Activated CD4-positive, alpha-beta T cell treated with anti-CD3 and anti-CD28 coated beads, Interleukin-2, amount 10 ng/mL, durations not matched to agents 24 days and 14 days (primary cell): Measurements from ENCODE around the gene NTM. TPM values are rescaled to one million over a fixed set of nuclear protein-coding genes. Genes with fewer than 3 reads are reported as not detected.

Source experiments
- DNase-seq: peaks from one replicate; pipeline ENCODE4 v3.0.0; 2022
- H3K27ac Mint-ChIP-seq: one replicate; pipeline ENCODE4 v1.8.0; 2022; ENCODE audit warnings: mild to moderate bottlenecking, mixed read lengths
- H3K27me3 Mint-ChIP-seq: one replicate; pipeline ENCODE4 v1.8.0; 2022; ENCODE audit warnings: mixed read lengths
- H3K36me3 Mint-ChIP-seq: one replicate; pipeline ENCODE4 v1.8.0; 2022; ENCODE audit warnings: low read depth, mild to moderate bottlenecking, mixed read lengths
- H3K4me1 Mint-ChIP-seq: one replicate; pipeline ENCODE4 v1.8.0; 2021; ENCODE audit warnings: mixed read lengths
- H3K4me3 Mint-ChIP-seq: one replicate; pipeline ENCODE4 v1.8.0; 2022; ENCODE audit warnings: mild to moderate bottlenecking, moderate library complexity, mixed read lengths
- H3K9me3 Mint-ChIP-seq: one replicate; pipeline ENCODE4 v1.8.0; 2021; ENCODE audit warnings: mixed read lengths
- intact Hi-C: fragments of 100-400 bp; cut with micrococcal nuclease; formaldehyde crosslinking; loops from one replicate; pipeline ENCODE4 v1.15.1; 2023
- total RNA-seq: library from RNA; stranded (reverse); gene quantifications from 2 replicates; pipeline ENCODE4 v1.2.3, GENCODE V29; 2022

Gene NTM
- total RNA-seq, 1 donor from 2014 or later = not detected

DNA sequence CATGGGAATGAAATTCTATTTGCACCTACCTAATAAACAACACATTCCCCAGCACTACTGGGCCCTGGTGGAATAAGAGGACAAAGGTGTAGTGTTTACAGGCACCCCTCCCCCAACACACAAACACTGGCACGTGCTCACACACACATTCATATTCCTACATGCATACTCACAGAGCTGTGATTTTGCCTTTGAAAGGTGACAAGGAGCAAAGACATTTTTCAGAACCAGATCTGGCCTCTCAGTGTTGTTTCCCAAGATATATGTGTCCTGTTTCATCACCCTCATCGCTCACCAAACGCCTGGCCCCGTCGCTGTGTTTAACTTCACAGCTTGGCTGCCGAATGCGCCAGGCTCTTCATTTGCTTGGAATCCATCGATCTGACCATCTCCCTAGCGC lies 292.6 kb downstream of the NTM start:
- no peaks in the 10 kb centered on the region for H3K4me1 Mint-ChIP-seq
- H3K27ac Mint-ChIP-seq = no peak overlapping the region
- no peak overlapping the region for H3K4me3 Mint-ChIP-seq
- H3K36me3 Mint-ChIP-seq = no peaks in the 10 kb centered on the region
- intact Hi-C loops = no loop called here
- DNase-seq = no peak
- no peaks in the 10 kb centered on the region for H3K27me3 Mint-ChIP-seq
- H3K9me3 Mint-ChIP-seq = no peaks in the 10 kb centered on the region

- no peaks in the 10 kb centered on the region for H3K9me3 Mint-ChIP-seq
- H3K4me1 Mint-ChIP-seq = no peaks in the 10 kb centered on the region
- DNase-seq = no peak
- no peak overlapping the region for H3K27ac Mint-ChIP-seq
- no peaks in the 10 kb centered on the region for H3K36me3 Mint-ChIP-seq
- intact Hi-C loops = no loop called here
- H3K4me3 Mint-ChIP-seq = no peak overlapping the region
- no peaks in the 10 kb centered on the region for H3K27me3 Mint-ChIP-seq
Observed at GRCh38 chr11:131663405-131664200, 293.2 kb downstream of the NTM start.

DNA sequence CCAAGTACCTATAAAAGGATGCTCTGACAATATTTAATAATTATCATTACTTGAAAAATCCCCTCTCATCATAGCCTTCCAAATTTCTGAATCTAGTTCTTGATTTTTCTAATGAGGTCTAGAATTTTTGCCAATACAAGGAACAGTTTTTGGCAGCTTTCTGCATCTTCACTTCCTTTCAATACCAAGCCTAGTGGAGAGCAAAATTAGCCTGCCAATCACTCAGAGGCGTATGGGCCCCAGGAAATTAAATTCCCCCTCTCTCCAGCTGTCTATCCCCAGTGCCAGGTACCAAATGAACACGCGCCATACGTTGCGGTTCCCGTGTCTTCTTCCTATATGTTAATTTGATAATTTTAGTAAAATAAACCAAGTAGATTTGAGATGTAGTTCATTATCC lies 293.9 kb downstream of the NTM start:
- Mint-ChIP-seq H3K4me1 (peaks cover 2% of the 10 kb centered on the region), H3K27ac (no peak overlapping the region), H3K9me3 (no peaks in the 10 kb centered on the region), H3K4me3 (no peak overlapping the region), H3K27me3 (no peaks in the 10 kb centered on the region), H3K36me3 (no peaks in the 10 kb centered on the region)
- intact Hi-C loops = no loop called here
- no peak for DNase-seq

GRCh38 chr11:131664816-131665215 lies 294.4 kb downstream of the NTM start:
- intact Hi-C loops = no loop called here
- Mint-ChIP-seq H3K4me3 (no peak overlapping the region), H3K36me3 (no peaks in the 10 kb centered on the region), H3K4me1 (peaks cover 2% of the 10 kb centered on the region), H3K27ac (no peak overlapping the region), H3K9me3 (no peaks in the 10 kb centered on the region), H3K27me3 (no peaks in the 10 kb centered on the region)
- DNase-seq = no peak

DNA sequence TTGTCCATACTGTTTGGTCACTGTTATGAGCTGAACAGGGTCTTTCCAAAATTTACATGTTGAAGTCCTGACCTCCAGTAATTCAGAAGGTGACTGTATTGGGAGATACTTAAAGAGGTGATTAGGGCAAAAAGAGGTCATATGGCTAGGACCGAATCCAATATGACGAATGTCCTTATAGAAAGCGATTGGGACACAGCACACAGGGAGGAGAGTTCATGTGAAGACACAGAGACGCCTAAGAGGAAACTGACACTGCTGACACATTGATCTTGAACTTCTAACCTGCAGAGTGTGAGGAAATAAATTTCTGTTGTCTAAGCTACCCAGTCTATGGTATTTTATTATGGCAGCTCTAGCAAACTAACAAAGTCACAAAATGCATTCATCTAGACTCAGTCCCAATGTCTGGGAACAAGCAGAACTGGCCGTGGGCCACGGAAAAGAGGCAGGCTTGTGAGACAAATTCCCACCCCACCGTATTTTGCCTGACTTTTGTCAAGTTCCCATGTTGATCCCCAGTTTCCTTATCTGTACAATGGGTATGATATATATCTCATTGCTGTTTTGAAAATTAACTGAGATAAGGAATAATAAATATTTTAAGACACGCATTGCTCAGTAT lies 295.0 kb downstream of the NTM start:
- intact Hi-C loops = no loop called here
- no peak for DNase-seq
- no peak overlapping the region for H3K27ac Mint-ChIP-seq
- no peak overlapping the region for H3K4me3 Mint-ChIP-seq
- H3K4me1 Mint-ChIP-seq = peaks cover 2% of the 10 kb centered on the region
- no peaks in the 10 kb centered on the region for H3K36me3 Mint-ChIP-seq
- no peaks in the 10 kb centered on the region for H3K9me3 Mint-ChIP-seq
- no peaks in the 10 kb centered on the region for H3K27me3 Mint-ChIP-seq

DNA sequence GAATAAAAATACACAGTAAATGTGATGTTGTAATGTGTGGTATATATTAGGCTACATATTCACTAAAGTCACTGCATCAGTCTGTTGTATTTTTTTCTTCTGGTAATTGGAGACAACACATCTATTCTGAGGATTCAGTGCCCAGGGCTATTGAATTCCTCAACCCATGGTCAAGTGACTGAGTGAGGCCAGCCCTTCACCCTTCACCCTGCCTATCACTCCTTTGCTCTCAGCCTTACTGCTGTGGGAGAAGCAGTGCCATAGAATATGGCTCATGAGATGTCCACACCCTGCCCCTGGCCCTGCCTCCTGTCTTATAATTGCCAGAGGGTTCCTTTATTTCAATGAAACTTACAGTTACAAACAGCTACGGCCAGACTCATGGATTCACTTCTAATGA lies 295.6 kb downstream of the NTM start:
- Mint-ChIP-seq H3K4me3 (no peak overlapping the region), H3K27ac (no peak overlapping the region), H3K9me3 (no peaks in the 10 kb centered on the region), H3K4me1 (peaks cover 2% of the 10 kb centered on the region), H3K36me3 (no peaks in the 10 kb centered on the region), H3K27me3 (no peaks in the 10 kb centered on the region)
- no peak for DNase-seq
- intact Hi-C loops = no loop called here

DNA sequence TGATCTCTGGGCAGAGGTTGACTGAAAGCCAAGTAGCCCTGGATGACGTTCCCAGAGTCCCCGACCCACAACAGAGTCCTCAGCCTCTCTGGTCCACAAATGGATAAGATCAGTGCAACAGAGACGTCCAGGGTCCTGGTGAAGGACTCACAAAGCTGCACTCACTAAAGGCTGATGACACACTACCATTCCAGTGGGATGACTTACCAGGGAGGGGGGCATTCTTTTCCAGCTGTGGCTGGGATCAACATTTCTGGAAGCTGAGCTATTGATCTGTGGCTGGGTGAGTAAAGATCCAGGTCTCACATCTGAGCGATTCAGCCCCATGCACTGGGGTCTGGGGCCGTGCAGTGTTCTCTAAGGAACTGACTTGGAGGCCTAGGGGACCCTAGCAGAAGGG lies 296.2 kb downstream of the NTM start:
- Mint-ChIP-seq H3K27ac (no peak overlapping the region), H3K4me1 (peaks cover 2% of the 10 kb centered on the region), H3K27me3 (no peaks in the 10 kb centered on the region), H3K4me3 (no peak overlapping the region), H3K9me3 (no peaks in the 10 kb centered on the region), H3K36me3 (no peaks in the 10 kb centered on the region)
- no peak for DNase-seq
- intact Hi-C loops = no loop called here

- H3K9me3 Mint-ChIP-seq = no peaks in the 10 kb centered on the region
- H3K4me3 Mint-ChIP-seq = no peak overlapping the region
- intact Hi-C loops = no loop called here
- no peaks in the 10 kb centered on the region for H3K36me3 Mint-ChIP-seq
- no peak overlapping the region for H3K27ac Mint-ChIP-seq
- no peaks in the 10 kb centered on the region for H3K27me3 Mint-ChIP-seq
- DNase-seq = no peak
- peaks cover 2% of the 10 kb centered on the region for H3K4me1 Mint-ChIP-seq
Observed at GRCh38 chr11:131667566-131667965, 297.2 kb downstream of the NTM start.

- no peak overlapping the region for H3K4me3 Mint-ChIP-seq
- no peak overlapping the region for H3K27ac Mint-ChIP-seq
- intact Hi-C loops = no loop called here
- H3K9me3 Mint-ChIP-seq = no peaks in the 10 kb centered on the region
- H3K4me1 Mint-ChIP-seq = peaks cover 3% of the 10 kb centered on the region
- no peaks in the 10 kb centered on the region for H3K27me3 Mint-ChIP-seq
- DNase-seq = peak; percentile 80
- no peaks in the 10 kb centered on the region for H3K36me3 Mint-ChIP-seq
Observed at GRCh38 chr11:131668500-131669400, 298.3 kb downstream of the NTM start.

GRCh38 chr11:131669401-131669780 lies 299.0 kb downstream of the NTM start:
- peaks cover 5% of the 10 kb centered on the region for H3K4me1 Mint-ChIP-seq
- H3K4me3 Mint-ChIP-seq = no peak overlapping the region
- no peak overlapping the region for H3K27ac Mint-ChIP-seq
- no peaks in the 10 kb centered on the region for H3K27me3 Mint-ChIP-seq
- no peaks in the 10 kb centered on the region for H3K9me3 Mint-ChIP-seq
- no peak for DNase-seq
- intact Hi-C loops = no loop called here
- no peaks in the 10 kb centered on the region for H3K36me3 Mint-ChIP-seq

DNA sequence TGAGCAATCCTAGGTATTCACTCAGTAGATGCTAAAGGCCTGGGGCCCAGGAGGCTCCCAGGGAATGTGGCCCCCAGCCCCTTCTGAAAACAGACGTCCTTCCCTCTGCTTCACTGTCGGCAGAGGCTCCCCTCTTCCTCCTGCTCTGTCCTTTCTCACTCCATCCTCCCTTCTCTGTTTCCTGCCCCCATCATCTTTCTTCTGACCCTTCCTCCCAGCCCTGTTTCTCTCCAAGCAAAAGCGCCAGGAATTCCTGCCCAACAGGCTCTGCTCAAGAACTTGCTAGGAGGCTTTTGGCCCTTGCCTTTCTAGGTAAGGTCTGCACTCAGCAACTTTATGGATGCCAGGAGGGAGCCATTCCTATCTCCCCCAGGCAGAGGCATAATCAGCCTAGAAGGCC lies 300.5 kb downstream of the NTM start:
- DNase-seq = no peak
- Mint-ChIP-seq H3K36me3 (no peaks in the 10 kb centered on the region), H3K27me3 (no peaks in the 10 kb centered on the region), H3K4me1 (peaks cover 5% of the 10 kb centered on the region), H3K4me3 (no peak overlapping the region), H3K27ac (no peak overlapping the region), H3K9me3 (no peaks in the 10 kb centered on the region)
- intact Hi-C loops = no loop called here

GRCh38 chr11:131671320-131671719 lies 300.9 kb downstream of the NTM start:
- Mint-ChIP-seq H3K9me3 (no peaks in the 10 kb centered on the region), H3K27me3 (no peaks in the 10 kb centered on the region), H3K4me3 (no peak overlapping the region), H3K4me1 (peaks cover 5% of the 10 kb centered on the region), H3K36me3 (no peaks in the 10 kb centered on the region), H3K27ac (no peak overlapping the region)
- no peak for DNase-seq
- intact Hi-C loops = no loop called here

DNA sequence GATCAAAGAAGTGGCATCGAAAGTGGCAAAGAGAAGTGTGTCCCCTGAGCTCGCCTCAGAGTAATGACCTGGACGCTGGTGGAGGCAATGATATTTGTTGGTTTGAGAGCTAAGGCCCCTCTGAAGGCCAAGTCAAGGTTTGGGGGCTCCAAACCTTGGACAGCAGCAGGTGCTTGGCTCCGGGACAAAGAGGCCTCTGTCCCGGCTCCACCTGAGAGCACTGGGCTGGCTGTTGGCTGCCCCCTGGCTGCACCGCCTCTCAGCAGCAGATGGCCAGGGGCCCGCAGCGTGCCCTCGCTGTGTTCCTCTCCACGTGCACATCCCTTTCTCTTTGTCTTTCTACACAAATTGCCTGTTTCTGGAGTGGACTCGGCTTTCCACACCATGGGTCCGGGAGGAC lies 301.3 kb downstream of the NTM start:
- Mint-ChIP-seq H3K36me3 (no peaks in the 10 kb centered on the region), H3K27me3 (no peaks in the 10 kb centered on the region), H3K27ac (no peak overlapping the region), H3K4me3 (no peak overlapping the region), H3K9me3 (no peaks in the 10 kb centered on the region), H3K4me1 (peaks cover 5% of the 10 kb centered on the region)
- no peak for DNase-seq
- intact Hi-C loops = loop anchor here (2.0 kb wide), 1 partner anchor 607 kb away; no protein-coding TSS in a partner anchor

GRCh38 chr11:131672191-131672590 lies 301.8 kb downstream of the NTM start:
- DNase-seq = no peak
- Mint-ChIP-seq H3K36me3 (no peaks in the 10 kb centered on the region), H3K4me1 (peaks cover 5% of the 10 kb centered on the region), H3K9me3 (no peaks in the 10 kb centered on the region), H3K27me3 (no peaks in the 10 kb centered on the region), H3K4me3 (no peak overlapping the region), H3K27ac (no peak overlapping the region)
- intact Hi-C loops = loop anchor here (2.0 kb wide), 1 partner anchor 607 kb away; no protein-coding TSS in a partner anchor
